GM12865 (cell line): ENCODE data around the gene COPS2.

Source experiments
- DNase-seq: peaks from one replicate; pipeline ENCODE4 v3.0.0; 2010; ENCODE audit warnings: low read depth
- H3K4me3 ChIP-seq: 2 replicates; pipeline ENCODE4 v1.5.1; 2011; ENCODE audit warnings: mild to moderate bottlenecking, low read depth, low read length, control low read depth
- TF ChIP-seq, protein P1 (sequence below): IDR thresholded peaks from 2 replicates; pipeline ENCODE4 v1.5.1; 2011; ENCODE audit warnings: low read length, control low read depth, low read depth, inconsistent platforms; ENCODE audit not compliant: insufficient read depth; ENCODE audit errors: missing control alignments

COPS2 gene

DNA sequence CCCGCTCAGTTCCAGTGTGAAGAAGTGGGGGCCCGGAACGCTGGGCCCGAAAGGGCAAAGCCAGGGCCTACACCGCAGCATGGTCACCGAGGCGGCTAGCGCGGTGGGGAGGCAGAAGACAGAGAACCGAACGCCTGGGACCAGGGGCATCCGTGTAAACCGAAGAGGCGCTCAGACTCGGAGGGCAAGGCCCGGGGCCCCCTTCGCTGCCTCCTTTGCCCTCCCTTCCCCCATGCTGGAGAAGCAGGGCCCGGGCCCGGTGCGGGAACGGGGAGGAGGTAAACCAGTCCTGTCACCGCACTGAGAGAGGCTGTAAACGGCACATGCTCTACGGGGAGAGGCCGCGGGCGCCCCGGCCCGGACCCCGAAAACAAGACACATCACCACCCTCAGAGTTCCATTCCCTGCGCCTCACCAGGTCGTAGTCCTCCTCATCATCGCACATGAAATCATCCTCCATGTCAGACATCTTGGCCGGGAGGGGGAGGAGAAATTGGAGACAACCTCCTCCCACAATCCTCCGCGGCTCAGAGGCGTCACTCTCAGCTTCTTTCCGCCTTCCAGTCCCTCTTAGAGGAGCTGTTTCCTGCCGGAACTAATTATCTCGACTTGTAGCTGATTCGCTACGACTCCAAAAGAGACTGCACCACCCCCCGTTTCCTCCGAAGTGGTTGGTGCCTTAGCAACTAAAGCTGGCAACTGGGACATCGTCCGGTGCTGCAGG, at the start of gene COPS2:
TSS of gene COPS2 (minus strand) at position 490 of the 724 bp plus-strand sequence. CDS start at position 469, 21 bp downstream.
- peak; percentile 98 for DNase-seq
- TF ChIP-seq, protein P1, sequence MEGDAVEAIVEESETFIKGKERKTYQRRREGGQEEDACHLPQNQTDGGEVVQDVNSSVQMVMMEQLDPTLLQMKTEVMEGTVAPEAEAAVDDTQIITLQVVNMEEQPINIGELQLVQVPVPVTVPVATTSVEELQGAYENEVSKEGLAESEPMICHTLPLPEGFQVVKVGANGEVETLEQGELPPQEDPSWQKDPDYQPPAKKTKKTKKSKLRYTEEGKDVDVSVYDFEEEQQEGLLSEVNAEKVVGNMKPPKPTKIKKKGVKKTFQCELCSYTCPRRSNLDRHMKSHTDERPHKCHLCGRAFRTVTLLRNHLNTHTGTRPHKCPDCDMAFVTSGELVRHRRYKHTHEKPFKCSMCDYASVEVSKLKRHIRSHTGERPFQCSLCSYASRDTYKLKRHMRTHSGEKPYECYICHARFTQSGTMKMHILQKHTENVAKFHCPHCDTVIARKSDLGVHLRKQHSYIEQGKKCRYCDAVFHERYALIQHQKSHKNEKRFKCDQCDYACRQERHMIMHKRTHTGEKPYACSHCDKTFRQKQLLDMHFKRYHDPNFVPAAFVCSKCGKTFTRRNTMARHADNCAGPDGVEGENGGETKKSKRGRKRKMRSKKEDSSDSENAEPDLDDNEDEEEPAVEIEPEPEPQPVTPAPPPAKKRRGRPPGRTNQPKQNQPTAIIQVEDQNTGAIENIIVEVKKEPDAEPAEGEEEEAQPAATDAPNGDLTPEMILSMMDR = no peak
- H3K4me3 ChIP-seq = peak within 1 kb of the TSS; percentile 84

DNA sequence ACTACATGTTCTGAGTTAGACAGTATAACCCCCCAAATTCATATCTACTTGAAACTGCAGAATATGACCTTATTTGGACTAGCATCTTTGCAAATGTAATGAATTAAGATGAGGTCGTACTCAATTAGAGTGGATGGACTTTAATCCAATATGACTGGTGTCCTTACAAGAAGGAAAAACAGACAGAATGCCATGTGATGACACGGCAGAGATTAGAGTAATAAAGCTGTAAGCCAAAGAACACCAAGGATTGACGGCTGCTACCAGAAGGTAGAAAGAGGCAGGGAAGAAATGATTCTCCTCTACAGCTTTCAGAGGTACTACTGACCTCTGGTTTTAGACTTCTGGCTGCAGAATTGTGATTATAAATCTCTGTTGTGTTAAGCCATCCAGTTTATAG, 44.9 kb upstream of the COPS2 start:
- TF ChIP-seq, protein P1 = no peak
- no peak overlapping the region for H3K4me3 ChIP-seq
- DNase-seq = no peak

DNA sequence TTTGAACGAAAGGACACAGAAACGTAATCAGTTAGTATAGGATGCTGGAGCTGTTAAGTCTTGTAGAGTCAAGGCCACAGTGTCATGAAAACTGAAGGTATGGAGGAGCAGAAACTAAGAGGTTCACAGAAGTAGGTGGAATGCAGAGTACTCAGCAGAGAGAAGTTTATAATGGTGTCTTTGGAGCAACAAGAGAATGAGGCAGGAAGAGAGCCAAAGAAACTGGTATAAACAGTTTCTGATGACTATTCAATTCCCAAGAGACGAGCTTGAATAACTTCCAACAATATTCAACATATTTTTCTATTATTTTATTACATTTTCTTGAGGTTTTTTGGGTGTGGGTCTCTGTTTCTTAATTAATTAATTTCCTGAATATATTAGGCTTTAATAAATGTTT, 44.3 kb upstream of the COPS2 start:
- DNase-seq = no peak
- TF ChIP-seq, protein P1 = no peak
- H3K4me3 ChIP-seq = no peak overlapping the region

DNA sequence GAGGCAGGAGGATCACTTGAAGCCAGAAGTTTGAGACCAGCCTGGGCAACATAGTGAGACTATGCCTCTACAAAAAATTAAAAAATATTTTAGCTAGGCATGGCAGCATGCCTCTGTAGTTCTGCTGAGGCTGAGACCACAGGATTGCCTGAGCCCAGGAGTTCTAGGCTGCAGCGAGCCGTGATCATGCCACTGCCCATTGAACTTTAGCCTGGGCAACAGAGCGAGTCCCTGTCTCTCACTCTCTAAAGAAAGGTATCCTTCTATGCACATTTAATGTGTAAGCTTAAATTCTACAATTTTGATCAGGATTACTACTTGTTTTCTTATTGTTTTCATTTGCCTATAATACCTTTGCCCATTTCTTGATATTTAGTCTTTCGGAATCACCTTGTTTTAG, 41.5 kb upstream of the COPS2 start:
- DNase-seq = no peak
- TF ChIP-seq, protein P1 = no peak
- no peak overlapping the region for H3K4me3 ChIP-seq

DNA sequence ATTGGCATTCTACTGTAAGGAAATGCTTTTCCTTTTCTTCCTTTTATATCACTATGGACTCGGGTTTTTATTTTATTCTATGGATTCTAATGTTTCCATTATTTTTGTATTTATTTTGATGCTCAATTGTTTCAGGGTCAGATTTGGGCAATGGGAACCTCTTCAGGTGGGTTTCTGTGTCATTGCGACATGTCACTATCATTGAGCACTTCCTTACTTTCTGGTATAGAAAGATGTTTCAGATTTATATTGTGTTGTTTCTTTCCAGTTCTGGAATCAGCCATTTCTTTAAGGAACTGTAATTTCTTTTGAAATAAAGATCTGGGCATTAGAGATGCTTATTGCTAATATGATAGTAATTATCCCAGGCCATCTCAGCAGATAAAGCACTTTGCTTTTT, 36.5 kb upstream of the COPS2 start:
- TF ChIP-seq, protein P1 = no peak

DNA sequence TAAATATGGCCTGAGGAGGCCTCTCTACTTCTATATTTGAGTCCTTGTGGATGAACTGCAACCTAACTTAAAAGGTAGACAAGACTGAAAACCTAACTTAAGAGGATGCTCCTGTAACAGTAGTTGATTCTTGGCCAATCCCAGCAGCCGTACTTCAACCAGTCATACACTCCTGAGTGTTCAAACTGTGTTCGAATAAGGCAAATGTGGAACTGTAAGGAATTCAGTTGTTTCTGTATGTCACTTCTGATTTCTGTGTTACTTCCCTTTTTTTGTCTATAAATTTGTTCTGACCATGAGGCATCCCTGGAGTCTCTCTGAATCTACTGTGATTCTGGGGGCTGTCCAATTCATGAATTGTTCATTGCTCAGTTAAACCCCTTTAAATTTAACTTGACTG, 35.2 kb upstream of the COPS2 start:
- no peak for DNase-seq
- no peak overlapping the region for H3K4me3 ChIP-seq
- TF ChIP-seq, protein P1 = no peak

More for the DNA sequence above, 36.5 kb upstream of the COPS2 start:
- no peak for DNase-seq
- no peak overlapping the region for H3K4me3 ChIP-seq

DNA sequence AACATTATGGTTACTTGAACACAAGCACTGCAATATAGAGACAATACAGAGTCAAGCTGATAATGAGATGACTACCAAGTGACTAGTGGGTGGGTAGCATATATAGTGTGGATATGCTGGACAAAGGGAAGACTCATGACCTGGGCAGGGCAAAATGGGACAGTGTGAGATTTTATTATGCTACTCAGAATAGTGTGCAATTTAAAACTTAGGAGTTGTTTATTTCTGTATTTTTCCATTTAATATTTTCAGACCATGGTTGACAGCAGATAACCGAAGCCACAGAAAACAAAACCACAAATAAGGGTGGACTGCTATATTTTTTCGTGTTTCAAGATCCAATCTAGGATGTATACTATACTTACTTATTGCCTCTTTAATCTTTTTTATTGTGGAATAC, 34.2 kb upstream of the COPS2 start:
- no peak overlapping the region for H3K4me3 ChIP-seq
- DNase-seq = no peak
- TF ChIP-seq, protein P1 = no peak
